GM18858 (cell line): ENCODE results near the gene NEU1.

Experiments
- ATAC-seq: cut with Tn5 transposase; IDR thresholded peaks from one replicate; pipeline ENCODE4 v1.9.1; 2021; ENCODE audit not compliant: unreplicated experiment

Gene NEU1

DNA sequence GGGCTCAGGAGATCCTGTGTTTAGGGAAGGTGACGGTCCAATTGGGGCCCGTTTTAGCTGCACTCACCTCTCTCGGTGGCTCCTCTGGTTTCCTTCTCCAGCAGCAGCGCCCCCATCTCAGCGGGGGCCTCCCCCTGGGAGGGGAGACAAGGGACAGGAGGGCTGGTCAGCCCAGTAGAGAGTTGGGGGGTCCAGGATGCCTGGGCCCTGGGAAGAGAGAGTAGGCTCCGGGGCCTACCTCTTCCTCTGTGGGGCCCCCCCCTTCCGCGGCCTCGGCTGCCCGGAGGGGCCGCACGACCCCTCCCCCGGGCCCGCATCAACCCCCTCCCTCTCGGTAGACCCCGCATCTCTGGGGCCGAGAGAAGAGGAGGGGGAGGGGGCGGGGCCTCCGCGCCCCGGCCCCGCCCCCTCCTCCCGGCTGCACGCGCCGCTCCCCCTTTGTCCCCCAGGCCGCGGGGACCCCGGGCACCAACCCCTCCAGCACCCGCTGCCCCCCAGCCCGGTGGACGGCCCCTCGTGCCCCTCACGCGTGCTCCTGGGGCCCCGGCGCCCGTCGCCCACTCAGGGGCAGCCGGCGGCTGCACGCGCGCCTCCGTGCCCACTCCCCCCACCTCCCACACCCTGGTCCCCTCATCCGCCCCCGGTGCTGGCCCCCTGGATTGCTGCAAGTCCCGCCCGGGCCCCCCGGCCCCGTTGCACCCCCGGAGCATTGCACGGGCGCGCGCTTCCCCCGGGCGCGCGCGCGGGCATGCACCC lies 34.4 kb upstream of the NEU1 start:
- ATAC-seq = no peak

GRCh38 chr6:31896493-31896855 lies 33.9 kb upstream of the NEU1 start:
- ATAC-seq = no peak

DNA sequence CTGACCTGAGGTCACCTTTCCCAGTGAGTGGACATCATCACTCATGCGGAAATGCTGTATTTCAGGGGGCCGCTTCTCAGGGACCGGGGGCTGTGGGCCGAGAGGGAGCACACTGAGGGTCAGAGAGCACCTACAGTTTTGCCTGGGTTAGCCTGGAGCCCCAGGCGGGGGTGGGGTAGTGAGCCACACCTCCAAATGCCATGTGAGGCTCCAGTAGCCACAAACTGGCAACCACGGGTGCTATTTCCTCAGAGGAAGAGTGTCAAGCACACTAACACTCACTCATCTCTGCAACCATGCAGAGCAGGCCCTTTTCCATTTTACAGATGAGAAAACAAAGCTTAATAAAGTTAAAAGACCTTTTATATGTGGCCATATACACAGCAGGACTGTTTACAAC lies 30.2 kb upstream of the NEU1 start:
- ATAC-seq = no peak

- no peak for ATAC-seq
Observed at GRCh38 chr6:31889331-31889972, 26.8 kb upstream of the NEU1 start.

DNA sequence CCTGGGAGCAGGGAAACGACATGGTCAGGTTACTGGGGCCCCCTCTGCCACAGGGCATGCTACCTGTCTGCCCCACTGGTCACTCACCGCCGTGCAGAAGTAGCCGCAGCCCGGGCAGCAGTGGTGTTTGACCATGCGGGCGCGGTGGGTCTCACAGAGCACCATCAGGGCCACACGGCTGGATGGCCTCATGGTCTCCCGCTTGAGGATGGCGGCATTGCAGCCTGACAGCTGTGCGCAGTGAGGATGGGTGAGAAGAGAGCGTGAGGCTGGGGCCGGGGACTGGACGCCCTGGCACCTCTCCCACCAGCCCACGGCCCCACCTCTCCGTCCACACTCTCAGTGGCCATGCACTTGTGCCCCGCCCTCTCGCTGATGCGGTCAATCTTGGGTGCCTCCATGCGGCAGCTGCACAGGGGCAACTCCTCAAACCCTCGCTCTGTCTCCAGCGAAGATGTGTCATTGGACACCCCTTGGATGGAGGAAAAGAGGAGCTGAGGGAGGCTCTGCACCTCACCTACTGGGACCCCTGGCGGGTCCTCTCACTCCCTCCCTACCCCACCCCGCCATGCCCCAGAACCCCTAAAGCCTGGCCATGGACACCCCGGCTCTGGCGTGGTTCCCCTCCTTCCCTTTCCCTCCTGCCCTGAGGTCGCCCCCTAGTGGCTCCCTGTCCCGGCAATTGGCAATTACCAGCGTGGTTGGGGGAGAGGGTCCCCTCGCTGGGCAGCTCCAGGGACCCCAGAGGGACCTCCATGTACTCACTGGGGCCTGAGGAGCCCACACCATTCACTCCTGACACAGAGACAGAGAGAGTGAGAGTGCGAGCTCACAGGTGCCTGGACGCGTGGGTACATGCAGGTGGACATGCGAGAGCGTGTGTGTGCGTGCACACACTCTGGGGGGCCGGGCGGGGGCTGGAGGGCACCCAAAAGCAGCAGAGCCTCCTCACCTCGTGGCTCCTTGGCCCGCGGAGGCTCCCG lies 25.9 kb upstream of the NEU1 start:
- ATAC-seq = no peak

DNA sequence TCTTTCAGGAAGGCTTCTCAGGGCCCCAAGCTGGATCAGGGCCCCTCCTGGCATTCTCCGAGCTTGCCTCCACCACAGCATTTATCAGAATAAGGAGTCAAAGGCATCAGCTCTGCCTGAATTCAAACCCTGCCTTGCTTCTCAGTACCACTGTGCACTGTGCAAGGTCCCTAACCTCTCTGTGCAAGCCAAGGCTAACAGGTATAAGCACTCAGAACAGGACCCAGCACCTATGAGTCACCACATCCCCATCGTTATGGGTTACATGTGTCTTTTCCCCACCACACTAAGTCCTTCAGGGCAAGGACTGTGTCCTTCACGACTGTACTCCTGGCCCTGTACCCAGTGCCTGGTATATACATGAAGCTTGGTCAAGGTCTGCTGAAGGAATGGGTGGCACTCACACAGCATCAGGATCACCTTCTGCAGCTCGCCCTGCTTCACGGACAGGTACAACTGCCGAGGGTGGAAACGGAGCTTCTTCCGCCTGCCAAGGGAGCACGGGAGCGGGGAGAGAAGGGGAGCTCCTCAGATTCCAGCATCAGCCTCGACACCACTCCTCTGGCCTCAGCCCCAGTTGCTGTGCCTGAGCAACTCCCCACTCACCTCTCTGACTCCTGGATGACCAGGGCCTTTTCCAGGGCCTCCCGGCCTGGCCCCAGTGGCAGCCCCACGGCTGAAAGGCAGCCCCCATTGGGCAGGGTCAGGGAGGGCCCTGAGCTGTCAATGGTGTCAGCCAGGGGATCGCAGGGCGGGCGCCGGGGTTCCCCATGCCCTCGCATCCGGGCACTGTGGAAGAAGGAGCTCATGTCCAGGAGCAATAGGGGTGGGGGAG lies 24.8 kb upstream of the NEU1 start:
- ATAC-seq = no peak

DNA sequence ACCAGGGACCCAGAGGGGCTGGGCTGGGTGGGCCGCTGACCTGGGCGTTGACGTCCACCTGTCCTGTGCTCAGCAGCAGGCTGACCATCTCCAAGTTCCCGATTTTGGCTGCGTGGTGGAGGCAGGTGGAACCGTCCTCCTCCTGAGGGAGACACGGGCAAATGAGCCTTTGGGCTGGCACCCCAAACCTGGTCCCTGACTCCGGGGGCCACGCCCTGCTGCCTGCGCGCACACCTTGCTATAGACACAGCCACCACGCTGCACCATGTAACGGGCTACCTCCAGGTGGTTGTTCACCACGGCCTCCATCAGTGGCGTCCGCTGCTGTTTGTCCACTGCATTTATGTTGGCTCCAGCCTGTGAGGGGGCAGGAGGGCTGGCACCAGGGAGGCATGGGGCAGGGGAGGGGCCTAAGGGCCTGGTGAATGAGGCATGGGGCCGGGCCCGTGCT lies 23.9 kb upstream of the NEU1 start:
- no peak for ATAC-seq

DNA sequence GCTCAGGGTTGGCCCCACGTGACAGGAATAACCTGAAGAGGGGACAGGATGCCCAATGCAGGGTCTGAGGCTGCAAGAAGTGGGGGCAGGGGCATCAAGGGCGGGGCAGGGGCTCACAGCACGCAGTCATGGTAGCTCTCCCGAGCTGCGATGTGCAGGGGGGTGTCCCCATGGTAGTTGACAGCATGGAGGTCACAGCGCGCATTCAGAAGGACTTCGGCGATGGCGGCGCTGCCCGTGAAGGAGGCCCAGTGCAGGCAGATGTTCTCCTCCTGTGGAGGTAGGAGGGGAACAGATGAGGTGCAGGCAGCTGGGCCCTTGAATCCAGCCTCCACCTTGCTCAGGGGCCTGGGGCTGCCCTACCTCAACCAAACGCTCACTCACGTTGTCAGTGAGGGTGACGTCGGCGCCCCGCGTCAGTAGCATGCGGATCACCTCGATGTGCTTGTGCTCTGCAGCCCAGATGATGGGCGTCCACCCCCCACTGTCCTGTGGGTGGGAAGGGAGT lies 22.0 kb upstream of the NEU1 start:
- no peak for ATAC-seq

DNA sequence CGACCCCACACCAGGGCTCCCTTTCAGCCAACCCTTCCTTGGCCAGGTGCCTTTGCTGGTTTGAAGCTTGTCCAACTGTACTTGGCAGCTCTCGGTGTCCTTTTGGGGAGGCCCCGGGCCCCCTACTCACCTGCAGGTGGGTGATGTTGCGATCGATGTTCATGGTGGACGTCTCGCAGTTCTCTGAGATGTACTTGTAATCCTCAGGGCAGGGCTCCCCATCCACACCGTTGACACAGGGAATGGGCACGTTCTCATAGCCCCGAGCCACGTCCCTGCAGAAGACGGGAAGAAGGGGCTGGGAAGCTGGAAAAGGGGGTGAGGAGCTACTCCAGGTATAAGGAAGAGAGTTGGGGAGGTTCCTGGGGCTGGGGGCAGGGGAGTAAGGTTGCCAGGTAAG lies 21.1 kb upstream of the NEU1 start:
- no peak for ATAC-seq

- no peak for ATAC-seq
Observed at GRCh38 chr6:31882344-31882743, 19.7 kb upstream of the NEU1 start.

DNA sequence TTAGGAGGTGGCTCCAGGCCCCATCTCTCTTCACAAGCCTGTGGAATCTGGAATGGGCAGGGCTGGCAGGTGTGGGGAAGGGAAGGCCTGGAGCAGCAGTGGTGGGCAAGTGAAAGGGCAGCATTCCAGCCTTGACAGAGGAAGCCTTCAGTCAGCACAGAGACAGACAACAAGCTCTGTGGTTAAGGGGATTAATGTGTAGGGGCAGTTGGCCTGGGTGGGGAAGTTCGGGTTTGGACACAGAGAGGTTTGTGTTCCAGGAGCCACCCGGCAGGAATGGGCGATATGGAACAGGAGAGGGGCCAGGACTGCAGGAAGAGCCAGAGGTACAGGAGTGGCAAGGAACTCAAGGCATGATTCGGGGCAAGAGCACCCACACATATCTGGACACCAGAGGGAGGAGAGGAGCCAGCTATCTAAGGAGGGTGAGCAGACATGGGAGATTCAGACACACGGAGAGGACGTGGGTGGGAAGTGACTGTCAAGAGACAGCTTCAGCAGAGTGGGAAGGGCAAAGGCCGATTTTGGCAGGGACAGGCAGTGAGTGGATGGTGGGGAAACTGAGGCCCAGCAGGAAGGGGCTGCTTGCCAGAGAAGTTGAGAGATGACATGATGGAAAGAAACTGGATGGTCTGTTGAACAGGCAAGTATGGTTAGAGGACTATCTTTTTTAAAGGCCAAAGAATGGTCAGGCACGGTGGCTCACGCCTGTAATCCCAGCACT lies 18.7 kb upstream of the NEU1 start:
- no peak for ATAC-seq

DNA sequence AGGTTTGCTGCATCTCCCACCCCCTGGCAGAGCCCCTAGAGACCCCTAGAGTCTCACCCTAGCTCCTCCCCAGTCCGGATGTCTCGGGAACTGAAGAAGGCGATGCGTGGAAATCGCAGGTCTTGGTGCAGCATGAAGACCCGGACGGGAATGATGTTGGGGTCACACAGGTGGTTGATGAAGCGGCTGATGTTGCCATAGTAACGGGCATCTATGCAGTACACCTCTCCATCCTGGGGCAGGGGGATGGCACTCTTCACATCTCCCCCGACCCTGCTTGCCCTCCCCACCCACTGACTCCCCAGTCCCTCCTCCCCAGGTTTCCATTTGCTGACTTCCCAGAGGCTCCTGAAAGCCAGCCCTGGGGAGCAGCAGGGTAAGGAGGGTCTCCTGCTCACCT lies 18.0 kb upstream of the NEU1 start:
- ATAC-seq = no peak

DNA sequence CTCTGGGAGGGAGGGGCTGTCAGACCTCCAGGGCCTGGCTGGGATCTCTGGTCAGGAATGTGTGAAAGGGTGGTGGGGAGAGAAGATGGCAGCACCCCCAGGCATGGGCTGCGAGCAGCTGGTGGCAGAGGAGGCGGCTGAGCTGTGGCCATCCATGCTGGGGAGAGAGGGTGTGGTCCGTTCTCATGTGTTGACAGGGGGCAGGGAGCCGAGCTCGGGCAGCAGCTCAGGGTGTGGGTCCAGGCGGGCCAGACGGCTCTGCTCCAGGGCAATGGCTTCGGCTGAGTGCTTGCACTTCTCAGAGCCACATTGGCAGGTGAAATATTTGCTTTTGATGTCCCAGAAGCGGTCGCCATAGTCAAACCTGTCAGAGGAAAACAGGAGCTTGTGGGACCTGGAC lies 17.3 kb upstream of the NEU1 start:
- no peak for ATAC-seq

- ATAC-seq = no peak
Observed at GRCh38 chr6:31879143-31879542, 16.5 kb upstream of the NEU1 start.

DNA sequence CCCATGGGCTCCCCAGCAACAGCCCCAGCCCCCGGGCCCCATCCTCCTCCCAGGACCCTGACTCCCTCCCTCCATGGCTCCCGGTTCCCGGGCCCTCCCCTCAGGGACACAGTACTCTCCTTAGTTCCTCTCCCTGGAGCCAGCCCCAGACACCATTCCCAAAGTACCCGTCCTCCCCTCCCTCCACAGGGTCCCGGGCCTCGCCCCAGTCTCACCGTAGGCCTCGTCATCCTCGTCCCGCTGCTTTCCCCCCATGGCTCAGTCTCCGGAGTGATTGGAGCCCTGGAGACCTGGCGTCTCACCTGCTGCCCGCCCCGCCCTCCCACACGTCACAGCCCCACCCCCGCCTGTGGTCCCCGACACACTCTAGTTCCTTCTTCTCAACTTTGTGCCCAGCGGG lies 16.1 kb upstream of the NEU1 start, which contains the start of gene SLC44A4:
SLC44A4 (minus strand) TSS at position 272 of the 400 bp plus-strand sequence; CDS start at position 255, 17 bp downstream.
- ATAC-seq = no peak

DNA sequence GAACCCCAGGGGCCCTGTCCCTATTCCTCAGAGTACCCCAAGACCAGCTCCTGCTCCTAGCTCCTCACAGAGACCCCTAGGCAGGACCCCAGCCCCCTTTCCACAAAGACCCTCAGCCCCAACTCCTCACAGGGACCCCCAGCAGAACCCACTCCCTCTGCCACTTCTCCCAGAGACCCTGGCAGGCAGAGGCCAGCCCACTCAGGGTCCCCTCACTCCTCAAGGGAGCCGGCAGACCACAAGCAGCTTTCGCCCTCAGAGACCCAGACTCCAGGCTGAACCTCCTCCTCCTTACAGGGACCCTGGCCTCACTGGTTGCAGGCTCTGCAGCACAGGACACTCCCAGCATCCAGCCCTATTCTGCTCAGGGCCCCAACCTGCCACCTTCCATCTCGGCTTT lies 15.6 kb upstream of the NEU1 start:
- no peak for ATAC-seq

DNA sequence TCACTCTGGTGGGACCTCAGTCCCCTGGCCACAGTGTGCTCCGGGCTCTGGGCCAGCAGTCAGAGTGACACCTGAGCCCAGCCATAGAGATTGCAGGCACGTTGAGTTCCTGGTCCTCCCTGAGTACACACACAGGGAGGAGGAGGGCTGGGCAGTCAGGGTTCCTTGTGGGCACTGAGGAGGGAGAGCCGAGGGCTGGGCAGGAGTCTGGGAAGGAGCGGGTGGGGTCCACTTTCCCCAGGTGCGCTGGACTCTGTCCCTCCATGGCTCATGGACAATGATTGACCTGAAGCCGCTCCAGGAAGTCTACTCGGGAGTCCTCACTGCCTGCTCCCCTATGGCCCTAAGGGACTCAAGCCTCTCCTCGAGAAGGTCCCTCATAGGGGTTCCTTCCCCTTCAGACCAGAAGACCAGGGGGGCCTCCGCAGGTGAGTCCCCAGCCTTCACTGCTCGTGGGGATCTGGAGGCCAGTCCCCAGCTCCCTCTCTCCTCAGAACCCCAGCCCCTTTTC lies 15.1 kb upstream of the NEU1 start:
- ATAC-seq = no peak

- ATAC-seq = no peak
Observed at GRCh38 chr6:31877125-31877650, 14.6 kb upstream of the NEU1 start.

DNA sequence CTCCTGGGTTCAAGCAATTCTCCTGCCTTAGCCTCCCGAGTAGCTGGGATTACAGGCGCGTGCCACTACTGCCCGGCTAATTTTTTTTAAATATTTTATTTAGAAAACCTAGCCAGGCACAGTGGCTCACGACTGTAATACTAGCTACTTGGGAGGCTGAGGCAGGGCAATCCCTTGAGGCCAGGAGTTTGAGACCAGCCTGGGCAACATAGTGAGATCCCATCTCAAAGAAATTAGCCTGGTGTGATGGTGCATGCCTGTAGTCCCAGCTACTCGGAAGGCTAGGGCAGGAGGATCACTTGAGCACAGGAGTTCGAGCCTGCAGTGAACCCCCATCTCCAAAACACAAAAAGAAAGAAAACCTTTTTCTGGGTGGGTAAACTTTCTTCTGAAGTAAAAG lies 13.7 kb upstream of the NEU1 start:
- ATAC-seq = no peak
